Stimulated activated CD8-positive, alpha-beta memory T cell treated with anti-CD3 and anti-CD28 coated beads, Interleukin-15, amount 100 ng/mL, for 1 hour (primary cell): ENCODE results near the gene CHD5.
"Not testable (repeated sequence)": the region's sequence is repeated elsewhere in the genome, so short reads cannot be mapped to it uniquely, and the experiment has no call there.

Experiments used
- DNase-seq: peaks from one replicate; pipeline ENCODE4 v3.0.0-alpha.2; 2020; ENCODE audit warnings: low read depth

Gene CHD5

DNA sequence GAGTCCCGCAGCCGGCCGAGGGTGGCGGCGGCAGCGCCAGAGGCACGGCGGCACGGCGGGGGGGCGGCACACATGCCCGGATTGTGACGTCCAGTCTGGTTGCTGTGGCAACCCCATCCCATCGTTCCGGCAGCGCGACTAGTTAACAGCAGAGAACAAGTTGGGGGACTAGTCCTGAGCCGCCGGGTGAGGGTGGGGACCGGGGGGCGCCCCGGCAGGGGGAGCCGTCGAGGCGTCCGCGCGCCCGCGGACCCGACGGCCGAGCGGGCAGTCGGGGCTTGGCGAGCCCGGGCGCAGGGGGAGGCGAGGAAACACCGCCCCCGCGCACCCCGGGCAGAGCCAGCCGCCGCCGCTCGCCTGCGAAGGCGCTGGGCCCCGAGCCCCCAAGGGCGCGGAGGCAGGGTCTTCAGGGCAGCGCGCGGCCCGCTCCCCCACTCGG, at the start of gene CHD5:
Gene CHD5, minus strand, starts transcription at position 54 of the 439 bp plus-strand sequence. CDS start 298 bp downstream, outside the sequence.
- no peak for DNase-seq

- no peak for DNase-seq
Observed at GRCh38 chr1:6225651-6226050, 45.5 kb upstream of the CHD5 start.

DNA sequence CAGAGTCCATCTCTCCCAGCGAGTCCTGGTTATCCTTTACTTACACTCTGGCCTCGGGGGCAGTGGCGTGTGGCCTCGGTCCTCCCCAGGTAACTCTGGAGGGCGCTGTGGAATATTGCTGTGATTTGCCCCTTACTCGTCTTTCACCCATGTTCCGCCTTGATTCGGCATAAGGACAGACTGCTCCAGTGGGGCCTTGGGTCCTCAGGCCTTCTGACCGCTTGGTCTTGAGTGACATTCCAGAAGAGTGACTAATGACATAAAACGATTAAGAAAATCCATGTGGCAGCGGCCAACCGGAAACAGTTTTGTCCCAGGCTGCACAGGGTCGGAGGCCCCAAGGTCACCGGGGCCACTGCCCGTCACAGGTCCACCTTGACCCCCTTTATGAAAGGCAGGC, 44.6 kb upstream of the CHD5 start:
- DNase-seq = no peak

- DNase-seq = no peak
Observed at GRCh38 chr1:6223617-6224016, 43.5 kb upstream of the CHD5 start.

- no peak for DNase-seq
Observed at GRCh38 chr1:6222636-6223035, 42.5 kb upstream of the CHD5 start.

- no peak for DNase-seq
Observed at GRCh38 chr1:6221210-6221784, 41.2 kb upstream of the CHD5 start.

DNA sequence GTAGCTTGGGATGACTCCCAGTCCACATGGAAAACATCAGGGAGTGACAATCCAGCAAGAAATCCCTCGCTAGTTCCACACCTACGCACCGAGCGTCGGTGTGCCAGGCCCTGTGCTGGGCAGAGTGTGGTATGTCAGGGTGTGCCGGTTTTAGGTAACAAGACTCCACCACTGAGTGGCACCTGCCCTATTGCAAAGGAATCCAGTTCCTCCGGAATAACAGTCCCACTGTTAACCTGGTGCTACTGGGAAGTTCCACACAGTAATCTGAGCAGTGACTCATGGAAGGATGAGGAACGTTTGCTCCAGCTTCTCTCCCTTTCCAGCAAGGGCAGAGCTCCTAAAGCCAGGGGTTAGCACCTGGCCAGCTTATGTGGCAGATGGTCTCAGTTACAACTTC, 40.1 kb upstream of the CHD5 start:
- no peak for DNase-seq

- not testable (repeated sequence) for DNase-seq
Observed at GRCh38 chr1:6219641-6220040, 39.5 kb upstream of the CHD5 start.

DNA sequence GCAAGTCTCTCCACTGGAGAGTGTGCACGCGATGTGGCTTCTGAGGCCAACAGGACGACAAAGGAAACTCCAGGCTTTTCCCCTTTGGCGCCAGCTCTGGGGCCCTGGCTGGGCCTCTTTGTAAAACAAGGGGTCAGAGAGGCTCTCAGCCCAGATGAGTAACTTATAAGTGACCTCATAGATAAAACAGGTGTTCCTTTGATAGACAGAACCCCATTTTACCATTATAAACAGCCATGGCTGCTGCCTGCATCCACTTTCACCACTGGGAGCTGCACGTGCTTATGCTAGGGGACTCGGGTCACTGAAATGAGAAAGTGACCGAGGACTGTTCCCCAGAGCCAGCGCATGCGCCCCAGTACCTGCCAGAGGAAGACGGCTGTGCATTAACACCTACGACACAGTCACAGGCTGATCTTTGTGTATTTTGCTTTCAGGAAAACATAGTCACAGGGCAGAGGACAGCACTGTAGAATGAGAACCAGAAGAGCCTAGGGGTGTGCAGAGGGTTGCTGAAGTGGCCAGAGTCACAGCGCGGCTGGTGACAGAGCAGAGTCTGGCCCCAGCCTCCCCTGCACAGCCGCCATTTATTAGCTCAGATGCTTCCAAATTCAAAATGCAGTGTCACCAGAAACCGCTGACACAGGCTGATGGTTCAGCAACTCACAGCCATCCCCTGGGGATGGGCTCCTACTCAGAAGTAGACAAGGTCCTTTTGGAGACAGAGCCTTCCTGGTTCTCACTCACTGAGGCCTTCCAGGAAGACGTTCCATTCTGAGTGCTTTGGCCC, 38.4 kb upstream of the CHD5 start:
- DNase-seq = no peak

DNA sequence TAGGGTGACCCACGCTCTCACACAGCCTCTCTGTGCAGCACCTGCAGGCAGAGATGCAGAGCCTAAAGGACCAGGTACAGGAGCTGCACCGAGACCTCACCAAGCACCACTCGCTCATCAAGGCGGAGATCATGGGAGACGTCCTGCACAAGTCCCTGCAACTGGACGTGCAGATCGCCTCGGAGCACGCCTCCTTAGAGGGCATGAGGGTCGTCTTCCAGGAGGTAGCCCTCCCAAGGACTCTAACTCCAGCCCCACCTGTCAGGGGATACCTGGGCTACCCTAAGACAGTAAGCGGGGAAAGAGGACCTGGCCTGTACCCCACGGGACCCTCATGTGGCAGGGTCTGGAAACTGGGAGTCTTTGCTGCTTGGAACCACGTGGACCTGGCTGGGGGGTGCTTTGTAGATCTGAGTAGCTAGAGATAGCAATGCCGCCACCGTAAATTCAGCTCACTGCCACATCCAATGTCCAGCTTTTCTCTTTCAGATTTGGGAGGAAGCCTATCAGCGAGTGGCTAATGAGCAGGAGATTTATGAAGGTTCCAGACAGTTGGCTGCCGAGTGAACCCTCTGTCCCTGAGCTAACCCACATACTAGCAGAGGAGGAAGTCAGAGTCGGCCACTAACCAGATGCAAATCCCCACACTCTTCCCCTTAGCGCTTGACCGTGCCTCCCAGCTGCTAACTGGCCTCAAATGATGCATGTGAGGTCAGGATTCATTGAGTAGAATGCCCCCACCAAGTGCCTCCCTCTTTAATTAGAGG, 32.3 kb upstream of the CHD5 start:
- no peak for DNase-seq

DNA sequence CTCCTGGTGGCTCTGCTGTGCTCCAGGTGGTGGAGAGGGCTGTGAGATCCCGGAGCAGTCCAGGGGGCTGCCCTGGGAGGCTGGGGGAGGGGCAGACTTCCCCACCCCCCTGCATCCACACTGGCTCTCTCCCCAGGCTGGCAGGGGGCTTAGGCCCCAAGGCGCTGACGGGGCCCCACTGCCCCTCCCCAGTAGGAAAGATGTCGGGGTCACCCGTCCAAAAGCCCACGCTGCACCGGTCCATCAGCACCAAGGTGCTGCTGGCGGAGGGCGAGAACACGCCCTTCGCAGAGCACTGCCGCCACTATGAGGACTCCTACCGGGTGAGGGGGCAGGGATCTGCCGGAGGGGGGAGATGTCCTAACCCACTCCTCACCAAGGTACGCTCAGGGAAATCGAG, 31.6 kb upstream of the CHD5 start:
- no peak for DNase-seq

- DNase-seq = no peak
Observed at GRCh38 chr1:6210591-6211355, 30.7 kb upstream of the CHD5 start.

- DNase-seq = no peak
Observed at GRCh38 chr1:6209661-6210580, 29.8 kb upstream of the CHD5 start.

GRCh38 chr1:6208723-6209660, 28.9 kb upstream of the CHD5 start:
- no peak for DNase-seq

DNA sequence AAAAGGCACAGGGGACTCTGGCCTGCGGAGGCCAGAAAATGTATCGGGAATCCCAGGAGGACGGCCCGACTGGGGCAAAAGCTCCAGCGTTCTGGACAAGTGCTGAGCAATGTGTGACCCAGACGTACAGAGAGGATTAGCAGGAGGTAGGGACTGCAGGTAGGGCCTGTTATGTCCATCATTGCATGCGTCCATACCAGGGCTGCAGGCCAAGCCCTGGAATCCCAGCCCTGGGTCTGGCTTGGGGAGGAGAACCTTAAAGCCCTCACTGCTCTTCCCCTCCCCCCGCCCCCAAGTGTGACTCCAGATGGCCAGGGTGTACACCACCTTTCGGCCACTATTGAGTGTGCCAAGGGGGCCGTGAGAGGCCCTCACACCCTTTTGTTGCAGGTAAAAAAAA, 27.8 kb upstream of the CHD5 start:
- DNase-seq = no peak

DNA sequence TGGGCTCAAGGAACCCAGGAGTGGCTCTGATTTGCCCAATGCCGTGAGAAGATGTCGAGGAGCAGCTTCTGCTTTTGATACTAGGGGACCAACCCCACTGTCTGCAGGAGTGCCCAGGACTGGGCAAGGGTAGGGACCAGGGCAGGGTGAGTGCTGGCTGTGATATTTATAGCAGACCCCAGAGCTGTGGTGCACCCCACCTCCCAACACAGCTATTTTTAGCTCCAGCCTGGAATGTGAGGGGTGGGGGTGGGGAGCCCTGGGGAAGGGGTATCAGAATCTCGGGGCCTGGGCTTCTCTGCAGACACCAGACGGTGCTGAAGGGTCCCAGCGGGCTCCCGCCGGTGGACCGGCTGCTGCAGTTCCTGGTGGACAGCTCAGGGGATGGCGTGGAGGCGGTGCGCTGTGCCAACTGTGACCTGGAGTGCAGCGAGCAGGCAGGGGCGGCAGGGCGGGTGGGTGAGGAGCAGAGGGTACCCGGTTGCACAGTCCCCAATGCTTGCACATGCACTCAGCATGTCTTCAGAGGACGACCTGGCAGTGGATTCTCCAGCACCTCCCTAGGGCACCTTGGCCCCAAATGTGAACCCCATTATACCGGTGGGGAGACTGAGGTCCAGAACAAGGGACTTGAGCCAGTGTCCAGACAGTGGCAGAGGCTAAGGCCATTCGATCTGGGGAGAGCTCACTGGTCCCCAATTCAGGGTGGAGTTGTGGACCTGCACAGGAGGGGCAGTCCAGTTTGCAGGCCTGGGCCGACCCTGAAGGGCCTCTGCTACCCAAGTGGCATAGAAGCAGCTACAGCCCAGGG, 27.2 kb upstream of the CHD5 start:
- DNase-seq = no peak

GRCh38 chr1:6206520-6206855, 26.4 kb upstream of the CHD5 start:
- DNase-seq = no peak

- DNase-seq = no peak
Observed at GRCh38 chr1:6205849-6206519, 25.9 kb upstream of the CHD5 start, which contains the start of gene RNF207. Gene RNF207, plus strand, starts transcription at chr1:6206119. Its CDS starts 417 bp downstream, at chr1:6206536.

DNA sequence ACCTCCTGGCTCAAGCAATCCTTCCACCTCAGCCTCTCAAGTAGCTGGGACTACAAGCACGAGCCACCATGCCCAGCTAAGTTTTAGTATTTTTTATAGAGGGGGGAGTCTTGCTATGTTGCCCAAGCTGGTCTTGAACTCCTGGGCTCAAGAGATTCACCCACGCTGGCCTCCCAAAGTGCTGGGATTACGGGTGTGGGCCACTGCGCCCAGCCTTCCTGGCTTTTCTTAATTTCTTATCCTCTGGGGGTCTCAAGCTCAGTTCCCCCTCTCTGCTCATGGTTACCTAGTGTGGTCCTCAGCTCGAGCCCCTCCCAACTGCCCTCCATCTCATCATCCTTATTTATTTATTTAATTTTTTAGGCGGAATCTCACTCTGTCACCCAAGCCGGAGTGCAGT, 22.1 kb upstream of the CHD5 start:
- no peak for DNase-seq
